Measurements from ENCODE around the gene TMEM132C.

The TMEM132C gene

GRCh38 chr12:128680555-128680954, 413.6 kb downstream of the TMEM132C start:
- no peak for DNase-seq

GRCh38 chr12:128682548-128683275, 415.7 kb downstream of the TMEM132C start:
- DNase-seq = no peak

DNA sequence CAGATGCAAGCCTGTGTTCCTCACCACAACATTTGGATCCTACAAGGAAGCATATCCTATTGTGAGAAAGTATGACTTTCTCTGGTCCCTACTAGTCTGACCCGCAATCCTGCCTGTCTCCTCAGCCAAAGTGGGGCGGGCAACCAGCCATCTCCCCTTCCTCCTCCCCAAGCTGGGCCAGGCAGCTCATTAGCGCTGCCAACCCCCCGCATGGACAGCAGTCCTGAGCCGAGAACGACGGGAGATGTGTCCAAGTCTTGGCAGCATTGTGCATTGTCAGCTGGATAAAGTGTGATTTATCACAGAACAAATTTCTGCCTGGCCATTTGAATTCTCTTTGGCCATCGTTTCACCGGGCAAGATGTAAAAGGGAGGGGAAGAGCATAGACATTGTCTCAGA, 417.4 kb downstream of the TMEM132C start:
- DNase-seq = no peak

DNA sequence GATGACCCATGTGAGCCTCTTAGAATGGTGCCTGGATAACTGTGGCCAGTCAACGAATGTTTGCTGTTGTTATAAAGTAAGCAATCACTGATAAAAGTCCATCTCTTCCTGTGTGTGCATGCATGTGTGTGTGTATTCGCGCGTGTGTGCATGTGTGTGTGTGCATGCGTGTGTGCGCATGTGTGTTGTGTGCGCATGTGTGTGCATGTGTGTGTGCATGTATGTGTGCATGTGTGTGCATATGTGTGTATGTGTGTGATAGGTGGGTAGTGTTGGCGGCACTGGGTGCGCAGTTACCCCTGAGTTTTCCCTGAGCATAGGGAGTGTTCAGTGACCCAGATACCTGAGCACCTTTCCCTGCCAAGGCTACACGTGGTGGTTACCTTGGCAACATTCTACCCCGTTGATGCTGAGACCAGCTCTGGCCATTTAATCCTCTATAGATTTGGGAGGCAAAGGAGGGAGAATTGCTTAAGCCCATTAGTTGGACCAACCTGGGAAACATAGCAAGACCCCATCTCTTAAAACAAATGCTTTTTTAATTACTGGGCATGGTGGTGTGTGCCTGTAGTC, 419.0 kb downstream of the TMEM132C start:
- no peak for DNase-seq

DNA sequence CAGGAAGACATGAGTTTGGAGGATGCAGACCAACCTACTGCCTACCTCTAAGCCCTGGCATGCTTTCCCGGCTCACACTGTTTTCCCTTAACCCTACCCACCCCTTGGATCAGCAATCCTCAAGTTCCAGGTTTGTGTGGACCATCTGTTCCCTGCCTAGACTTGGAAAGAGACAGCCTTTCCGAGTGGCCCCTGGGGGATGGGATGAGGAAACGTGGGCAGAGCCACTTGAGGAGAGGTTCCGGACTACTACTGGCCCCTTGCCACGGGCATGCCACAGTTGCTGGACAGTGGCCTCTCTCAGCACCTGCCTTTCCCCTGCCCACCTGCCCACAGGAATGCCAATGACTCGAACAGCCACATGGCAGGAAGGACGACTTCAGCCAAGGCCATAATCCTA, 420.9 kb downstream of the TMEM132C start:
- no peak for DNase-seq

GRCh38 chr12:128690641-128691040, 423.7 kb downstream of the TMEM132C start:
- DNase-seq = no peak

- DNase-seq = no peak
Observed at GRCh38 chr12:128693115-128693514, 426.1 kb downstream of the TMEM132C start.

- DNase-seq = no peak
Observed at GRCh38 chr12:128693771-128694170, 426.8 kb downstream of the TMEM132C start.

DNA sequence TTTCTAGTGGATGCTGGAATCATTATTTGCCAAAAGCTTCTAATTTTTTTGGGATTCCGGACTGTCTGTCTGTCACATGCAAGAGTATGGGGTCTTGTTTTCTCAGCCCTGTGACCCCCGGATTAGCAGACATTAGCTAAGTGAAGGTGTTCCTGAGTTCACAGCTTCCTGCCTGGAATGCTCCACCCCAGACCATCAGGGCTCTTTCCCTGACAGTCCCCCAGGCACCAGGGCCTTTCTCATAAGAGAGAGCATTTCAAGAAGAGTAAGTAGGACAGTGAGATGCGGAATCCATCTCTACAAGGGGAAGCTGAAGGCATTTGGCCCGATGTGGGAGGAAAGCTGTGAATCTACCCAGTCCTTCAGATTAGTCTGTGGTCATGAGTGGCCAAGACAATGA, 427.5 kb downstream of the TMEM132C start:
- DNase-seq = no peak

- no peak for DNase-seq
Observed at GRCh38 chr12:128695697-128696096, 428.7 kb downstream of the TMEM132C start.

DNA sequence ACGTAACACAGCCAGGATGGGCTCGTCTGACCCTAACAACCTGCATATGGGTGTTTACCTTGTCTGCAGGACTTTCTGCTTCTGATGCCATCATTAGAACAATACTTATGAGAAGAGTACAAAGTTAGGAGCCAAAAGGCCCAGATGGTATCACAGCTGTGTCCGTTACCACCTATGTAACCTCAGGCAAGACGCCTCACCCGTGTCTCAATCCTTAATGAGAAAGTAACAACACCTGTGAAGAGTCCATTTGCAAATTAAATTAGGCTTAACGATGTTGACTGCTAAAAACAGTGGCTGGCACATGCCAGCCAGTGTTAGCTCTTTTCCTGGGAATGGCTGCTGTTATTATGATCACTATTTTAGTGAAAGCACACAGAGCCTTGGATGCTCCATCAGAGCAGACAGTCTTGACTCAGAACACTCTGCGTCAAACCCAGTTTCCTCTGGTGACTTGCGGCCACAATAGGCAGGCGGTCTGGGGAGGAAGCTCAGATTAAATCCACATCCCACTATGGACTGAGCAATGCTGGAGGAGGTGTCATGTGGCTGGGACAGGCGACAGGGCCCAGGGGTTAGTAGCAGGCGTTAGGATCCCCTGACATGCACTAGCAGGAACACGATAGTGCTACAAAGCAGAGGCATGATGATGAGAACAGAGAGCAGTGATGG, 431.5 kb downstream of the TMEM132C start:
- DNase-seq = no peak

DNA sequence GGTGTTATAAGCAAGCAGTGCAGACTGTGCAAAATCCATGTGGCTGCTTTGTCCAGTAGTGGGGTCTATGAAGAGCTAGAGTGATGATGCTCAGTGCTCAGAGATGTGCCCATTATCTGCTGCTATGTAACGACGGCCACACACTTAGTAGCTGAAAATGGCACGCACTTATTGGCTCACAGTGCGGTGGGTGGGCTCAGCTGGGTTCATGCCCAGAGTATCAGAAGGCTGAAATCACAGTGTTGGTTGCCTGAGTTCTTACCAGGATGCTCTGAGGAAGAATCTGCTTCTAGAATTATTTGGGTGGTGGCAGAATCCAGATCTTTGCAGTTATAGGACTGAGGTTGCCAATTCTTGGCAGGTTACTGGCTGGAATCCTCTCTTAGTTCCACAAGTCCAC, 432.1 kb downstream of the TMEM132C start:
- DNase-seq = no peak

- no peak for DNase-seq
Observed at GRCh38 chr12:128702371-128702770, 435.4 kb downstream of the TMEM132C start.

DNA sequence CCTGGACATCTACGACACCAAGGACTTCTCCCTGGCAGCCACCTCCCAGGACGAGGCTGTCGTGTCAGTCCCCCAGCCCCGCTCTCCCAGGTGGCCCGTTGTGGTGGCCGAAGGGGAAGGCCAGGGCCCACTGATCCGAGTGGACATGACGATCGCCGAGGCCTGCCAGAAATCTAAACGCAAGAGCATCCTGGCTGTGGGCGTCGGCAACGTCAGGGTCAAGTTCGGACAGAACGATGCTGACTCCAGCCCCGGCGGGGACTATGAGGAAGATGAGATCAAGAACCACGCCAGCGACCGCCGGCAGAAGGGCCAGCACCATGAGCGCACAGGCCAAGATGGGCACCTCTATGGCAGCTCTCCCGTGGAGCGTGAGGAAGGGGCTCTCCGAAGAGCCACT, 438.2 kb downstream of the TMEM132C start:
- no peak for DNase-seq

- DNase-seq = no peak
Observed at GRCh38 chr12:128707488-128707887, 440.5 kb downstream of the TMEM132C start.

DNA sequence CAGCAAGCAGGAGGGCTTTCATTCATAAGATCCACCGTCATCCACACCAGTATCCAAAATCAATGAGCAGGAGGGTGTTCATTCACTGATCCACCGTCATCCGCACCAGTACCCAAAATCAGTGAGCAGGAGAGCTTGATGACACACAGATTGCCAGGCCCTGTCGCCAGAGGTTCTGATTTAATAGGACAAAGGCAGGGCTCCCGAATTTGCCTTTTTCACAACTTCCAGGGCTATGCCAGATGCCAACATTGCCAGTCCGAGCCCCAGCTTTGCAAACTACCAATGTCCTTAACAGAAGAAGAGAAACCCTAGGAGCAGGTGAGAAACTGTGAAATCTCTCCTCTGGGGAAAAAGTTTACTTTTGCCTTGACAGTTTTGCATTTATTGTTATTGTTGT, 441.8 kb downstream of the TMEM132C start:
- DNase-seq = no peak

GRCh38 chr12:128709660-128710059, 442.7 kb downstream of the TMEM132C start:
- DNase-seq = no peak

DNA sequence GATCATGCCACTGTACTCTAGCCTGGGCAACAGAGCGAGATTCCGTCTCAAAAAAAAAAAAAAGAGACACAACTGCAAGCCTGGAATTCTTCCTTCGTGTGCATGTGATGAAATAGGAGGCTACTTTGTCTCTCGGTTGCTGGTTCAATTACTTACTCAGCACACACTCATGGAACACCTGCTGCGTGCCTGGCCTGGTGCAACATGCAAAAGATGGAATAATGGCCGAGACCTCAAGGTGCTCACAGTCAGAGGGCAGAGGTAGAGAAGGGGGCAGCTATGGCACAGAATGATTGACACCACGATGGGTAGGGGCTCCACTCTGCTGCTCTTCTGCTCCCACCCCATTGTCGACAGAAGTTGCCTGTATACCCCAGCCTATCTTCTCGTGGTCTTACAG, 444.5 kb downstream of the TMEM132C start:
- DNase-seq = no peak

DNA sequence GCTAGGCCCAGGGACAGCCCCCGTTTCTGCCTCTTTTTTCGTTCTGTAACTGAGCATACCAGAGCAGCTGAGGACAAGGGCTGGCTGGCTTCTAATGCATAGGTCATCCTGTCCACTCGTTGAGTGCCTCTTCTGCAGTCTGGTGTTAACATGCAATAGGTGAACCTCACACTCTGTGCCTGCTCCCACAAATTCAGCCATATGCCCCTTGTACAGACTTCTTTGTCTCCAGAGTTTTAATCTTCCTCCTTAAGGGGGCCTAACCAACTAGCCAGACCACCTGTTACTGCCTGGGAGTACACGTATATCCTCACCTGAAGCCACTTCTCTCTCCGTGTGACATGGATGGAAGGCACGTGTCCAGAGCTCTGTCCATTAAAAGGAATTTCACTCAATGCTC, 445.7 kb downstream of the TMEM132C start:
- DNase-seq = no peak

GRCh38 chr12:128715485-128715884, 448.5 kb downstream of the TMEM132C start:
- DNase-seq = no peak

- no peak for DNase-seq
Observed at GRCh38 chr12:128724468-128725046, 457.6 kb downstream of the TMEM132C start.

DNA sequence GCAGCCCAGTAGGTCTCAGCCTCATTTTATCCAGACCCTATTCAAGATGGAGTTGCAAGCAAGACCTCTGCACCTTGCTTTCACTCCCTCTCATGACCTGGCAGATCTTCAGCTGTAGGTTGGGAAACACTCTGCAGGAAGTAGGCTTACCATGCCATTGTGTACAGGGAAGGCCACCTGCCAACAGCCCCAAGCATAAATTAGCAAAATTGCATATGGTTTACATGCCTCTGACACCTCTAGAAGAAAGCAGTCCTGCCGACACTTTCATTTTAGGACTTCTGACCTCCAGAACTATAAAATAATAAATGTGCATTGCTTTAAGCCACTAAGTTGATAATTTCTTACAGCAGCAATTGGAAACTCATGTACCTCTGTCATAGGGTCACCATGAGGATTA, 459.9 kb downstream of the TMEM132C start:
- no peak for DNase-seq

DNA sequence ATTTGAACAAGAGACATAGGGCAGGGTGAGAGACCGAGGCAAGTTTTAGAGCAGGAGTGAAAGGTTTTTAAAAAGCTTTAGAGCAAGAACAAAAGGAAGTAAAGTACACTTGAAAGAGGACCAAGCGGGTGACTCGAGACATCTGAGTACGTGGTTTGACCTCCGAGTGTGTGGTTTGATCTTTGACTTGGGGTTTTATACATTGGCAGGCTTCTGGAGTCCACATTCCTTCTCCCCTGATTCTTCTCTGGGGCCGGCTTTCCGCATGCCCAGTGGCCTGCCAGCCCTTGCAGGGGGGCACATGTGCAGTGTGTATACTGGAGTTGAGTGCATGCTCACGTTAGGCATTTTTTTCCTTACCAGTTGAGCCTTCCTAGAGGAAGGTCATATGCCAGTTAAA, 460.5 kb downstream of the TMEM132C start:
- DNase-seq = no peak

DNA sequence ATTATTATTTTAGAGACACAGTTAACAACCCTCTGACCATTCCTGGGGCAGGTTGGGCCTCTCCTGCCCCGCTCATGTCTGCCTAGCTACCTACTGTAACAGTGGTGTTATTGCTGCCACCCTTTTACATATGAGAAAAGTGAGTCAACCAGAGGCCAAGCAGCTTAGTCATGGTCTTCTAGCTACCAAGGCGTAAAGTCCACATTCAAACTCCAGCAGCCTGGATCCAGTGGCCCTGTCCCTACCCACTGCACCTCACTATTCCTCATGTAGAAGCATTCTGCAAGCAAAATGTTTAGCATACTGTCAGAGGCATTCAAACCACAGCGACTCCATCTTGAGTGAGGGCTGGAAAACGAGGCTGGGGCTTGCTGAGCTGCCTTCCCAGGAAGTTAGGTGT, 461.0 kb downstream of the TMEM132C start:
- no peak for DNase-seq

Data from NCI-H1436 treated with DMSO at 0.1 percent for 48 hours (cell line).